ENCODE measurements around the gene CD151. TPM values are rescaled to one million over a fixed set of nuclear protein-coding genes. Genes with fewer than 3 reads are reported as not detected.

CD151 gene
- total RNA-seq, 2 experiments from 2014 or later, result 45.9 to 46.5 TPM

GRCh38 chr11:875203-875602 is 42.5 kb downstream of the CD151 start:
- Mint-ChIP-seq H3K27me3 (no peaks in the 10 kb centered on the region), H3K4me3 (no peak overlapping the region), H3K9me3 (no peaks in the 10 kb centered on the region), H3K4me1 (ENCODE audit: low read depth) (no peaks in the 10 kb centered on the region), H3K27ac (no peak overlapping the region), H3K36me3 (ENCODE audit: low read depth) (peaks cover 15% of the 10 kb centered on the region)
- intact Hi-C loops (cut with micrococcal nuclease), result no loop called here
- ATAC-seq (no peak), DNase-seq (no peak)
- ChIA-PET CTCF (interaction anchor here (0.9 kb wide), 1 partner anchor 101 kb away, joined by 3 read pairs; no protein-coding TSS in a partner anchor), POLR2A (interaction anchor here (0.9 kb wide), 1 partner anchor 9 kb away, joined by 4 read pairs; no protein-coding TSS in a partner anchor)
- no peak for TF ChIP-seq CTCF (IDR thresholded peaks at IDR 0.05)

- POLR2A ChIA-PET, result interaction anchor here (0.9 kb wide), 1 partner anchor 9 kb away, joined by 4 read pairs; no protein-coding TSS in a partner anchor
- CTCF ChIA-PET, result interaction anchor here (0.9 to 1.3 kb wide), 2 partner anchors 27 to 100 kb away, joined by 3 read pairs; no protein-coding TSS in a partner anchor
- H3K4me1 Mint-ChIP-seq (ENCODE audit: low read depth), result no peaks in the 10 kb centered on the region
- intact Hi-C loops (cut with micrococcal nuclease), result no loop called here
- H3K27me3 Mint-ChIP-seq, result no peaks in the 10 kb centered on the region
- DNase-seq, result no peak
- ATAC-seq, result no peak
- H3K27ac Mint-ChIP-seq, result no peak overlapping the region
- no peaks in the 10 kb centered on the region for H3K9me3 Mint-ChIP-seq
- peaks cover 15% of the 10 kb centered on the region for H3K36me3 Mint-ChIP-seq (ENCODE audit: low read depth)
- no peak for TF ChIP-seq CTCF (IDR thresholded peaks at IDR 0.05)
- no peak overlapping the region for H3K4me3 Mint-ChIP-seq
Observed at GRCh38 chr11:875769-876301, 43.1 kb downstream of the CD151 start.

GRCh38 chr11:876545-876944 is 43.8 kb downstream of the CD151 start:
- H3K36me3 Mint-ChIP-seq (ENCODE audit: low read depth), result peaks cover 15% of the 10 kb centered on the region
- CTCF ChIA-PET, result interaction anchor here (1.3 kb wide), 1 partner anchor 28 kb away, joined by 3 read pairs; no protein-coding TSS in a partner anchor

GRCh38 chr11:877565-877964 is 44.8 kb downstream of the CD151 start:
- no peak overlapping the region for H3K4me3 Mint-ChIP-seq
- CTCF ChIA-PET, result interaction anchor here (1.3 kb wide), 1 partner anchor 29 kb away, joined by 3 read pairs; no protein-coding TSS in a partner anchor
- H3K27me3 Mint-ChIP-seq, result no peaks in the 10 kb centered on the region
- intact Hi-C loops (cut with micrococcal nuclease), result no loop called here
- peak; percentile 49 for DNase-seq
- H3K27ac Mint-ChIP-seq, result no peak overlapping the region
- TF ChIP-seq CTCF (IDR thresholded peaks at IDR 0.05), result no peak
- no peaks in the 10 kb centered on the region for H3K4me1 Mint-ChIP-seq (ENCODE audit: low read depth)
- POLR2A ChIA-PET, result interaction anchor here (0.5 kb wide), 1 partner anchor 154 kb away, joined by 3 read pairs; no protein-coding TSS in a partner anchor
- peak; percentile 68 for ATAC-seq
- peaks cover 21% of the 10 kb centered on the region for H3K36me3 Mint-ChIP-seq (ENCODE audit: low read depth)
- H3K9me3 Mint-ChIP-seq, result no peaks in the 10 kb centered on the region

More at GRCh38 chr11:876545-876944, 43.8 kb downstream of the CD151 start:
- no peak overlapping the region for H3K27ac Mint-ChIP-seq
- H3K27me3 Mint-ChIP-seq, result no peaks in the 10 kb centered on the region
- no peaks in the 10 kb centered on the region for H3K4me1 Mint-ChIP-seq (ENCODE audit: low read depth)
- DNase-seq (no peak), ATAC-seq (no peak)
- POLR2A ChIA-PET, result no interaction called here
- H3K4me3 Mint-ChIP-seq, result no peak overlapping the region
- TF ChIP-seq CTCF (IDR thresholded peaks at IDR 0.05), result no peak
- no peaks in the 10 kb centered on the region for H3K9me3 Mint-ChIP-seq
- intact Hi-C loops (cut with micrococcal nuclease), result no loop called here

- Mint-ChIP-seq H3K27ac (no peak overlapping the region), H3K27me3 (no peaks in the 10 kb centered on the region), H3K4me1 (ENCODE audit: low read depth) (no peaks in the 10 kb centered on the region), H3K4me3 (no peak overlapping the region), H3K9me3 (no peaks in the 10 kb centered on the region), H3K36me3 (ENCODE audit: low read depth) (peaks cover 15% of the 10 kb centered on the region)
- ATAC-seq (no peak), DNase-seq (no peak)
- ChIA-PET CTCF (no interaction called here), POLR2A (no interaction called here)
- intact Hi-C loops (cut with micrococcal nuclease), result no loop called here
- no peak for TF ChIP-seq CTCF (IDR thresholded peaks at IDR 0.05)
Observed at GRCh38 chr11:880447-880846, 47.7 kb downstream of the CD151 start.
